CD4-positive, alpha-beta T cell (primary cell): ENCODE measurements around the gene KCNH4. TPM values are rescaled to one million over a fixed set of nuclear protein-coding genes. Genes with fewer than 3 reads are reported as not detected.

Experiments
- ATAC-seq: fragments of 200-7000 bp; cut with Tn5 transposase; one replicate; pipeline ENCODE4 v1.10.0; 2022; ENCODE audit warnings: mild to moderate bottlenecking; ENCODE audit not compliant: poor library complexity
- CTCF ChIA-PET: fragments of 350-600 bp; sonication (Branson Sonifier 250); formaldehyde crosslinking; loops from one replicate; lab custom pipeline; 2021; ENCODE audit warnings: antibody characterized with exemption, inconsistent platforms; lab: Charles Lee
- POLR2A ChIA-PET: fragments of 350-600 bp; sonication (Branson Sonifier 250); formaldehyde crosslinking; loops from one replicate; lab custom pipeline; 2021; ENCODE audit warnings: antibody characterized with exemption, inconsistent platforms; lab: Charles Lee
- DNase-seq, 14 experiments: peaks; one replicate each; pipeline ENCODE4 v3.0.0-alpha.2; 2013 to 2020; ENCODE audit warnings: mixed read lengths in 2 of 14
- H3K27ac ChIP-seq, 2 donors: one replicate each; pipeline versions ENCODE4 v1.5.1 to v1.7.0; 2013; ENCODE audit warnings: low read length in 2 of 2, low read depth in 1 of 2, mild to moderate bottlenecking in 1 of 2
- H3K27me3 ChIP-seq, 2 experiments: 1 replicate in 1 of 2; 2 replicates in 1 of 2; pipeline versions ENCODE4 v1.6.1 to v1.7.0; 2013; ENCODE audit warnings: low read length in 2 of 2, control low read depth in 1 of 2, mild to moderate bottlenecking in 1 of 2, moderate library complexity in 1 of 2; ENCODE audit not compliant: insufficient read depth in 2 of 2, control insufficient read depth in 1 of 2
- H3K36me3 ChIP-seq: one replicate; pipeline ENCODE4 v1.6.1; 2013; ENCODE audit warnings: low read length, control low read depth; ENCODE audit not compliant: insufficient read depth
- H3K4me1 ChIP-seq: one replicate; pipeline ENCODE4 v1.6.1; 2013; ENCODE audit warnings: low read length, control low read depth; ENCODE audit not compliant: insufficient read depth
- H3K4me3 ChIP-seq: one replicate; pipeline ENCODE4 v1.5.1; 2013; ENCODE audit warnings: mild to moderate bottlenecking, low read length, moderate library complexity
- H3K9me3 ChIP-seq, 2 experiments: 1 replicate in 1 of 2; 2 replicates in 1 of 2; pipeline versions ENCODE4 v1.6.1 to v1.7.0; 2013; ENCODE audit warnings: low read length in 2 of 2, mild to moderate bottlenecking in 2 of 2, control low read depth in 1 of 2, moderate library complexity in 1 of 2; ENCODE audit not compliant: control insufficient read depth in 1 of 2, insufficient read depth in 1 of 2
- H3K27ac Mint-ChIP-seq: one replicate; pipeline ENCODE4 v1.8.0; 2020; ENCODE audit warnings: mixed read lengths
- H3K27me3 Mint-ChIP-seq: one replicate; pipeline ENCODE4 v1.8.0; 2021; ENCODE audit warnings: mixed read lengths
- H3K36me3 Mint-ChIP-seq: one replicate; pipeline ENCODE4 v1.8.0; 2021; ENCODE audit warnings: low read depth, mixed read lengths
- H3K4me1 Mint-ChIP-seq: one replicate; pipeline ENCODE4 v1.8.0; 2021; ENCODE audit warnings: low read depth, mixed read lengths
- H3K4me3 Mint-ChIP-seq: one replicate; pipeline ENCODE4 v1.8.0; 2020; ENCODE audit warnings: mild to moderate bottlenecking, mixed read lengths
- H3K9me3 Mint-ChIP-seq: one replicate; pipeline ENCODE4 v1.8.0; 2020; ENCODE audit warnings: mixed read lengths
- CTCF ChIP-seq: fragments of 200-600 bp; IDR thresholded peaks from one replicate; pipeline ENCODE4 v1.8.0; 2022; ENCODE audit warnings: antibody characterized with exemption, mild to moderate bottlenecking
- intact Hi-C, 2 experiments: fragments of 100-400 bp; cut with DNase I in 1 of 2; cut with micrococcal nuclease in 1 of 2; formaldehyde crosslinking; loops; one replicate each; pipeline versions ENCODE4 v1.15.1 to v1.9.0; 2023 to 2025; cut with DNase I, micrococcal nuclease
- total RNA-seq, 174 experiments: library from RNA in 2 of 174; stranded (reverse) in 2 of 174; gene quantifications; one replicate each; pipeline ENCODE4 v1.2.3 and lab custom pipeline; 2021 to 2026

KCNH4 gene
- total RNA-seq, 2 experiments from 2014 or later = 0.17 to 0.25 TPM

GRCh38 chr17:42118545-42118944 is 62.4 kb downstream of the KCNH4 start:
- Mint-ChIP-seq H3K36me3 (peaks cover 27% of the 10 kb centered on the region), H3K4me1 (peaks cover 32% of the 10 kb centered on the region), H3K4me3 (peak overlapping the region; percentile 68), H3K27me3 (no peaks in the 10 kb centered on the region), H3K27ac (no peak overlapping the region), H3K9me3 (no peaks in the 10 kb centered on the region)
- H3K27ac ChIP-seq = no peak overlapping the region
- H3K9me3 ChIP-seq = no peaks in the 10 kb centered on the region
- peaks cover 28% of the 10 kb centered on the region for H3K4me1 ChIP-seq
- H3K4me3 ChIP-seq = no peak overlapping the region
- peak; percentile 33 for TF ChIP-seq CTCF
- DNase-seq (peak in 8 of 14 experiments; percentile 27 to 68 (median 42)), ATAC-seq (peak; percentile 31)
- intact Hi-C loops = loop anchor here (5.0 kb wide), 1 partner anchor 381 kb away; no protein-coding TSS in a partner anchor
- ChIA-PET CTCF (no interaction called here), POLR2A (no interaction called here)
- peaks cover 32% of the 10 kb centered on the region for H3K36me3 ChIP-seq
- no peaks in the 10 kb centered on the region for H3K27me3 ChIP-seq

- POLR2A ChIA-PET = no interaction called here
- DNase-seq (no peak), ATAC-seq (no peak)
- Mint-ChIP-seq H3K9me3 (no peaks in the 10 kb centered on the region), H3K27me3 (no peaks in the 10 kb centered on the region), H3K4me1 (peaks cover 32% of the 10 kb centered on the region), H3K27ac (no peak overlapping the region), H3K4me3 (peak overlapping the region; percentile 68), H3K36me3 (peaks cover 27% of the 10 kb centered on the region)
- Histone ChIP-seq H3K27me3 (no peaks in the 10 kb centered on the region), H3K36me3 (peaks cover 32% of the 10 kb centered on the region), H3K4me1 (peaks cover 32% of the 10 kb centered on the region), H3K4me3 (no peak overlapping the region), H3K27ac (no peak overlapping the region), H3K9me3 (no peaks in the 10 kb centered on the region)
- intact Hi-C loops = loop anchor here (5.0 kb wide), 1 partner anchor 381 kb away; no protein-coding TSS in a partner anchor
- CTCF ChIA-PET = no interaction called here
- no peak for TF ChIP-seq CTCF
These were observed 62.8 kb downstream of the KCNH4 start for GRCh38 chr17:42118126-42118510.

GRCh38 chr17:42117397-42118125 is 63.4 kb downstream of the KCNH4 start:
- intact Hi-C loops = loop anchor here (5.0 kb wide), 1 partner anchor 380 kb away; no protein-coding TSS in a partner anchor
- peak overlapping the region; percentile 47 for H3K4me3 Mint-ChIP-seq
- Histone ChIP-seq H3K27me3 (no peaks in the 10 kb centered on the region), H3K4me1 (peaks cover 38% of the 10 kb centered on the region), H3K4me3 (no peak overlapping the region), H3K9me3 (no peaks in the 10 kb centered on the region), H3K27ac (no peak overlapping the region), H3K36me3 (peaks cover 32% of the 10 kb centered on the region)
- DNase-seq (peak in 1 of 14 experiments; percentile 43), ATAC-seq (no peak)
- peaks cover 30% of the 10 kb centered on the region for H3K36me3 Mint-ChIP-seq
- no peaks in the 10 kb centered on the region for H3K27me3 Mint-ChIP-seq
- ChIA-PET CTCF (no interaction called here), POLR2A (no interaction called here)
- H3K27ac Mint-ChIP-seq = no peak overlapping the region
- no peaks in the 10 kb centered on the region for H3K9me3 Mint-ChIP-seq
- H3K4me1 Mint-ChIP-seq = peaks cover 35% of the 10 kb centered on the region
- TF ChIP-seq CTCF = no peak
